ENCODE results near the gene ARHGAP10.

DNA sequence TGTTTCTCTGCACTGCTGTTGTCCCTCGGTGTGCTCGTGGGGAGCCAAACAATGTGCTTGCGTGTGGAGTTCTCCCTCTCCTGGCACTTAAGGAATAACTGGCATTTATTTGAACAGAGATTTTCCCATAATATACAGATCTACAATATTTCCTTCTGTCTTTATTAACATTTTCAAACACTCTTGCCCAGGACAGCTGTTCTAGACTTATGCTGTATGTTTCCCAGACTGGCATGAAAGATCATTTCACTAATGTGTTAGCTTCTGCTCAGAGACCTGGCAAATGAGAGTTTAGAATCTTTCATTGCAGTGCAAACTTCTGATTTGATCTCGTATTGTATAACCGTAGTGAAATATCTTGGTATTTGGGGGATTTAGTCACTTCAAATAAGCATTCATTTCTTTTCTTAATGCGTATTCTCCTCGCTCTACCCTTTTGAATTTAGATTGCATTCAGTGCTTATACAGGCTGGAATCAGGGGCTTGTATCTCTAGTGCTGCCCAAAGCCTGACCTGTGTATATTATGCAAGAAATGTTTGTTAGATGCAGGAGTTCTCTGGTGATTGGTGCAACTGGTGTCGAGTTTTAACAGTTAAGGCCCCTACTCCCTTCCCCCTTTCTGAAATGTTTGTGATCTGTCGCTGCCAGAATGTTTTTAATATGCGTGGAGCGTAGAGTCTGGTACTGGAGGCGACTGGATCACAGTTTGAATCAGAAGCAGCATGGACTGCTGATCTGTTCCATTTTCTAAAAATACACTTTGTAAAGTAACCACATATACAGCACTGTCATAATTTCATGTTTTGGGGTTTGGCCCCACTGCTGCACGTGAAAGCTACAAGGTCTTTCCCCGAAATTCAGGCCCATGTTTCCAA lies 326.3 kb downstream of the ARHGAP10 start:
- TF ChIP-seq, protein P1, sequence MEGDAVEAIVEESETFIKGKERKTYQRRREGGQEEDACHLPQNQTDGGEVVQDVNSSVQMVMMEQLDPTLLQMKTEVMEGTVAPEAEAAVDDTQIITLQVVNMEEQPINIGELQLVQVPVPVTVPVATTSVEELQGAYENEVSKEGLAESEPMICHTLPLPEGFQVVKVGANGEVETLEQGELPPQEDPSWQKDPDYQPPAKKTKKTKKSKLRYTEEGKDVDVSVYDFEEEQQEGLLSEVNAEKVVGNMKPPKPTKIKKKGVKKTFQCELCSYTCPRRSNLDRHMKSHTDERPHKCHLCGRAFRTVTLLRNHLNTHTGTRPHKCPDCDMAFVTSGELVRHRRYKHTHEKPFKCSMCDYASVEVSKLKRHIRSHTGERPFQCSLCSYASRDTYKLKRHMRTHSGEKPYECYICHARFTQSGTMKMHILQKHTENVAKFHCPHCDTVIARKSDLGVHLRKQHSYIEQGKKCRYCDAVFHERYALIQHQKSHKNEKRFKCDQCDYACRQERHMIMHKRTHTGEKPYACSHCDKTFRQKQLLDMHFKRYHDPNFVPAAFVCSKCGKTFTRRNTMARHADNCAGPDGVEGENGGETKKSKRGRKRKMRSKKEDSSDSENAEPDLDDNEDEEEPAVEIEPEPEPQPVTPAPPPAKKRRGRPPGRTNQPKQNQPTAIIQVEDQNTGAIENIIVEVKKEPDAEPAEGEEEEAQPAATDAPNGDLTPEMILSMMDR (conservative IDR thresholded peaks at IDR 0.05; ENCODE audit: low read depth, low read length): no peak
- no peak for TF ChIP-seq EZH2 (IDR thresholded peaks at IDR 0.05; ENCODE audit: borderline replicate concordance, low read depth, low read length, poor library complexity, severe bottlenecking)

Measured in A673 (cell line).